Measurements from ENCODE around the gene LIPC. TPM values are rescaled to one million over a fixed set of nuclear protein-coding genes. Genes with fewer than 3 reads are reported as not detected.
"Not testable (repeated sequence)": the region's sequence is repeated elsewhere in the genome, so short reads cannot be mapped to it uniquely, and the experiment has no call there.

The LIPC gene
- total RNA-seq, 1 donor from 2014 or later, result under 0.01 TPM

- Histone ChIP-seq H3K36me3 (ENCODE audit: control insufficient read depth in 3 of 3, insufficient read depth in 3 of 3, low read length in 3 of 3) (peaks cover 0 to 3% (median 0%) of the 10 kb centered on the region in 3 donors), H3K27ac (ENCODE audit: low read depth, low read length) (no peak overlapping the region), H3K4me1 (ENCODE audit: control insufficient read depth in 3 of 3, insufficient read depth in 3 of 3, low read length in 3 of 3) (no peaks in the 10 kb centered on the region), H3K27me3 (ENCODE audit: control insufficient read depth in 3 of 3, insufficient read depth in 3 of 3, low read length in 3 of 3) (no peaks in the 10 kb centered on the region), H3K9me3 (ENCODE audit: control insufficient read depth in 3 of 3, low read length in 3 of 3) (no peaks in the 10 kb centered on the region), H3K9ac (ENCODE audit: low read depth in 1 of 3, low read length in 3 of 3) (no peak overlapping the region), H3K4me3 (ENCODE audit: low read length in 3 of 3) (no peak overlapping the region)
These were observed 163.9 kb downstream of the LIPC start for GRCh38 chr15:58595516-58596263.

- H3K36me3 ChIP-seq (ENCODE audit: control insufficient read depth in 3 of 3, insufficient read depth in 3 of 3, low read length in 3 of 3), result peaks cover 0 to 6% (median 1%) of the 10 kb centered on the region in 3 donors
- H3K27me3 ChIP-seq (ENCODE audit: control insufficient read depth in 3 of 3, insufficient read depth in 3 of 3, low read length in 3 of 3), result no peaks in the 10 kb centered on the region
- no peaks in the 10 kb centered on the region for H3K9me3 ChIP-seq (ENCODE audit: control insufficient read depth in 3 of 3, low read length in 3 of 3)
- H3K4me3 ChIP-seq (ENCODE audit: low read length in 3 of 3), result no peak overlapping the region
- no peak overlapping the region for H3K27ac ChIP-seq (ENCODE audit: low read depth, low read length)
- no peak overlapping the region for H3K9ac ChIP-seq (ENCODE audit: low read depth in 1 of 3, low read length in 3 of 3)
- no peaks in the 10 kb centered on the region for H3K4me1 ChIP-seq (ENCODE audit: control insufficient read depth in 3 of 3, insufficient read depth in 3 of 3, low read length in 3 of 3)
These were observed 166.4 kb downstream of the LIPC start for GRCh38 chr15:58597943-58598828.

- no peaks in the 10 kb centered on the region for H3K9me3 ChIP-seq (ENCODE audit: control insufficient read depth in 3 of 3, low read length in 3 of 3)
- no peaks in the 10 kb centered on the region for H3K4me1 ChIP-seq (ENCODE audit: control insufficient read depth in 3 of 3, insufficient read depth in 3 of 3, low read length in 3 of 3)
- H3K9ac ChIP-seq (ENCODE audit: low read depth in 1 of 3, low read length in 3 of 3), result no peak overlapping the region
- H3K27ac ChIP-seq (ENCODE audit: low read depth, low read length), result no peak overlapping the region
- H3K4me3 ChIP-seq (ENCODE audit: low read length in 3 of 3), result no peak overlapping the region
- H3K27me3 ChIP-seq (ENCODE audit: control insufficient read depth in 3 of 3, insufficient read depth in 3 of 3, low read length in 3 of 3), result no peaks in the 10 kb centered on the region
- peaks cover 0 to 6% (median 4%) of the 10 kb centered on the region in 3 donors for H3K36me3 ChIP-seq (ENCODE audit: control insufficient read depth in 3 of 3, insufficient read depth in 3 of 3, low read length in 3 of 3)
These were observed 167.0 kb downstream of the LIPC start for GRCh38 chr15:58598829-58599210.

GRCh38 chr15:58602823-58603222, 171.0 kb downstream of the LIPC start:
- H3K9me3 ChIP-seq (ENCODE audit: control insufficient read depth in 3 of 3, low read length in 3 of 3), result no peaks in the 10 kb centered on the region
- no peak overlapping the region for H3K27ac ChIP-seq (ENCODE audit: low read depth, low read length)
- H3K27me3 ChIP-seq (ENCODE audit: control insufficient read depth in 3 of 3, insufficient read depth in 3 of 3, low read length in 3 of 3), result no peaks in the 10 kb centered on the region
- H3K4me1 ChIP-seq (ENCODE audit: control insufficient read depth in 3 of 3, insufficient read depth in 3 of 3, low read length in 3 of 3), result no peaks in the 10 kb centered on the region
- H3K9ac ChIP-seq (ENCODE audit: low read depth in 1 of 3, low read length in 3 of 3), result no peak overlapping the region
- peaks cover 0 to 9% (median 8%) of the 10 kb centered on the region in 3 donors for H3K36me3 ChIP-seq (ENCODE audit: control insufficient read depth in 3 of 3, insufficient read depth in 3 of 3, low read length in 3 of 3)
- no peak overlapping the region for H3K4me3 ChIP-seq (ENCODE audit: low read length in 3 of 3)

- not testable (repeated sequence) for H3K4me3 ChIP-seq (ENCODE audit: low read length in 3 of 3); H3K36me3 ChIP-seq (ENCODE audit: control insufficient read depth in 3 of 3, insufficient read depth in 3 of 3, low read length in 3 of 3)
These were observed 172.1 kb downstream of the LIPC start for GRCh38 chr15:58603927-58604326.

GRCh38 chr15:58604455-58604923, 172.7 kb downstream of the LIPC start:
- H3K9ac ChIP-seq (ENCODE audit: low read depth in 1 of 3, low read length in 3 of 3), result no peak overlapping the region
- H3K4me1 ChIP-seq (ENCODE audit: control insufficient read depth in 3 of 3, insufficient read depth in 3 of 3, low read length in 3 of 3), result no peaks in the 10 kb centered on the region
- H3K36me3 ChIP-seq (ENCODE audit: control insufficient read depth in 3 of 3, insufficient read depth in 3 of 3, low read length in 3 of 3), result peaks cover 0 to 11% (median 5%) of the 10 kb centered on the region in 3 donors
- H3K4me3 ChIP-seq (ENCODE audit: low read length in 3 of 3), result no peak overlapping the region
- H3K9me3 ChIP-seq (ENCODE audit: control insufficient read depth in 3 of 3, low read length in 3 of 3), result no peaks in the 10 kb centered on the region
- no peak overlapping the region for H3K27ac ChIP-seq (ENCODE audit: low read depth, low read length)
- H3K27me3 ChIP-seq (ENCODE audit: control insufficient read depth in 3 of 3, insufficient read depth in 3 of 3, low read length in 3 of 3), result no peaks in the 10 kb centered on the region

More at GRCh38 chr15:58603927-58604326, 172.1 kb downstream of the LIPC start:
- H3K9ac ChIP-seq (ENCODE audit: low read depth in 1 of 3, low read length in 3 of 3); H3K27ac ChIP-seq (ENCODE audit: low read depth, low read length); H3K4me1 ChIP-seq (ENCODE audit: control insufficient read depth in 3 of 3, insufficient read depth in 3 of 3, low read length in 3 of 3); H3K9me3 ChIP-seq (ENCODE audit: control insufficient read depth in 3 of 3, low read length in 3 of 3); H3K27me3 ChIP-seq (ENCODE audit: control insufficient read depth in 3 of 3, insufficient read depth in 3 of 3, low read length in 3 of 3): not testable (repeated sequence)

- no peak overlapping the region for H3K4me3 ChIP-seq (ENCODE audit: low read length in 3 of 3)
- no peak overlapping the region for H3K27ac ChIP-seq (ENCODE audit: low read depth, low read length)
- H3K27me3 ChIP-seq (ENCODE audit: control insufficient read depth in 3 of 3, insufficient read depth in 3 of 3, low read length in 3 of 3), result no peaks in the 10 kb centered on the region
- H3K36me3 ChIP-seq (ENCODE audit: control insufficient read depth in 3 of 3, insufficient read depth in 3 of 3, low read length in 3 of 3), result peaks cover 0 to 15% (median 12%) of the 10 kb centered on the region in 3 donors
- H3K9me3 ChIP-seq (ENCODE audit: control insufficient read depth in 3 of 3, low read length in 3 of 3), result no peaks in the 10 kb centered on the region
- no peaks in the 10 kb centered on the region for H3K4me1 ChIP-seq (ENCODE audit: control insufficient read depth in 3 of 3, insufficient read depth in 3 of 3, low read length in 3 of 3)
- no peak overlapping the region for H3K9ac ChIP-seq (ENCODE audit: low read depth in 1 of 3, low read length in 3 of 3)
These were observed 174.2 kb downstream of the LIPC start for GRCh38 chr15:58605931-58606530.

- Histone ChIP-seq H3K27ac (ENCODE audit: low read depth, low read length) (no peak overlapping the region), H3K4me3 (ENCODE audit: low read length in 3 of 3) (no peak overlapping the region), H3K27me3 (ENCODE audit: control insufficient read depth in 3 of 3, insufficient read depth in 3 of 3, low read length in 3 of 3) (no peaks in the 10 kb centered on the region), H3K9me3 (ENCODE audit: control insufficient read depth in 3 of 3, low read length in 3 of 3) (no peaks in the 10 kb centered on the region), H3K4me1 (ENCODE audit: control insufficient read depth in 3 of 3, insufficient read depth in 3 of 3, low read length in 3 of 3) (no peaks in the 10 kb centered on the region), H3K9ac (ENCODE audit: low read depth in 1 of 3, low read length in 3 of 3) (no peak overlapping the region), H3K36me3 (ENCODE audit: control insufficient read depth in 3 of 3, insufficient read depth in 3 of 3, low read length in 3 of 3) (peaks cover 0 to 15% (median 12%) of the 10 kb centered on the region in 3 donors)
These were observed 174.8 kb downstream of the LIPC start for GRCh38 chr15:58606577-58607080.

- H3K9ac ChIP-seq (ENCODE audit: low read depth in 1 of 3, low read length in 3 of 3), result no peak overlapping the region
- no peaks in the 10 kb centered on the region for H3K9me3 ChIP-seq (ENCODE audit: control insufficient read depth in 3 of 3, low read length in 3 of 3)
- no peak overlapping the region for H3K4me3 ChIP-seq (ENCODE audit: low read length in 3 of 3)
- peaks cover 5 to 14% (median 9%) of the 10 kb centered on the region in 3 donors for H3K36me3 ChIP-seq (ENCODE audit: control insufficient read depth in 3 of 3, insufficient read depth in 3 of 3, low read length in 3 of 3)
- H3K4me1 ChIP-seq (ENCODE audit: control insufficient read depth in 3 of 3, insufficient read depth in 3 of 3, low read length in 3 of 3), result no peaks in the 10 kb centered on the region
- H3K27me3 ChIP-seq (ENCODE audit: control insufficient read depth in 3 of 3, insufficient read depth in 3 of 3, low read length in 3 of 3), result no peaks in the 10 kb centered on the region
- H3K27ac ChIP-seq (ENCODE audit: low read depth, low read length), result no peak overlapping the region
These were observed 176.4 kb downstream of the LIPC start for GRCh38 chr15:58608129-58608590.

All from skeletal muscle tissue (tissue), 4 donors.